Rectal smooth muscle tissue (tissue), 1 donor: Measurements from ENCODE around the gene CAMTA1.

Source experiments
- H3K27ac ChIP-seq: one replicate; pipeline ENCODE4 v1.7.0; 2013; ENCODE audit warnings: low read depth, low read length, inconsistent platforms
- H3K27me3 ChIP-seq: one replicate; pipeline ENCODE4 v1.7.0; 2013; ENCODE audit warnings: low read length; ENCODE audit not compliant: control insufficient read depth, insufficient read depth
- H3K36me3 ChIP-seq: one replicate; pipeline ENCODE4 v1.7.0; 2013; ENCODE audit warnings: low read length; ENCODE audit not compliant: control insufficient read depth, insufficient read depth
- H3K4me1 ChIP-seq: one replicate; pipeline ENCODE4 v1.7.0; 2013; ENCODE audit warnings: low read length; ENCODE audit not compliant: control insufficient read depth, insufficient read depth
- H3K4me3 ChIP-seq: one replicate; pipeline ENCODE4 v1.7.0; 2013; ENCODE audit warnings: low read length
- H3K9ac ChIP-seq: one replicate; pipeline ENCODE4 v1.7.0; 2013; ENCODE audit warnings: low read length

Gene CAMTA1

DNA sequence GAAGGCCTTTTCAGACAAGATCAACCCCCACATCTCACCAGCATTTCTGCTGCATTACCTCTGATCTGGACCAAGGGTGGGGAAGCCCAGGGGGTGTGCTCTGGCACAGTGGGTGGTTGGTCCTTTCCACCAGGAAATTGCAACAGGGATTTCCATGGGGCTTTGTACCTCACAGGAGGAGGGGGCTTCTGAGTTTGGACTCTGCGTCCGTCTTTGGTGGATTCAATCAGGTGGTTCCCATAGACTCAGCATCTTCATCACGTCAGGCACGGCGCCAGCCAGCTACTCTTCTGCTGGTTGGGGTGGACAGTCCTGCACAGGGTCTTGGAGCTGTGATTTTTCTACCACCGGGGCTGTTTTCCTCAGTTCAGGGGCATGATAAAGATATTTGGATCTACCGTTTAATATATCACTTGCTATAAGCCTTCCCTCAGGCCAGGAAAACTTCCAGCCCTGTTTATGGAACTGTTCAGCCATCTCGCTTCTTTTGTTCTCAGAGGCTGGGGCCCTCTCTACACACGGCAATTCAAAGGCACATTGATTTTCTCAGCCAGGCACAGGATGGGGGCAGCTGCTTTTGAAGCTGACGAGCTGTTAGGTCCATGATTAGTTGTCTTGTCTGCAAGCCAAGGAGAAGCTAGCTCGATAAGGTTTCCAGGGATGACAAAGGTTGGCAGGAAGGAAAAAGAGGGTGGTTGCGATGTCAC is 467.3 kb downstream of the CAMTA1 start:
- no peaks in the 10 kb centered on the region for H3K27me3 ChIP-seq
- H3K9ac ChIP-seq: no peak overlapping the region
- H3K4me1 ChIP-seq: no peaks in the 10 kb centered on the region
- no peaks in the 10 kb centered on the region for H3K36me3 ChIP-seq
- H3K27ac ChIP-seq: no peak overlapping the region
- H3K4me3 ChIP-seq: no peak overlapping the region

DNA sequence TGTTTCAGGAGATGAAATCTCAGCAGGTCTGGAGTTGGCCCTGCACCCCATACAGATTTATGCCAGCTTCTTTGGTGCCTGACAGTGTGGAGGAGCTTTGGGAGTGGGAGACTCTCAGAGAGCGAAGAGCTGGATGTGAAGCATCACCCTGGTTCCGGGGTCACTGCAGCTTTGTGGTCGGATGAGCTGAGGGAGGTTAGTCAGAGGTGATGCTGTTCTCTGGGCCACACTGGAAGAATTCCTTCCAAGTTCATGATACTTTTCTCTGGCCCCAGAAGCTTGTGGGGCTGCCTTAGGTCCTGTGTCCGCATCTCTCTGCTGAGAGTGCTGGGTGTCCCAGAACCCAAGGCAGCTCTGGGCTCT is 467.8 kb downstream of the CAMTA1 start:
- Histone ChIP-seq H3K4me1 (no peaks in the 10 kb centered on the region), H3K27me3 (no peaks in the 10 kb centered on the region), H3K27ac (no peak overlapping the region), H3K36me3 (no peaks in the 10 kb centered on the region), H3K4me3 (no peak overlapping the region), H3K9ac (no peak overlapping the region)

DNA sequence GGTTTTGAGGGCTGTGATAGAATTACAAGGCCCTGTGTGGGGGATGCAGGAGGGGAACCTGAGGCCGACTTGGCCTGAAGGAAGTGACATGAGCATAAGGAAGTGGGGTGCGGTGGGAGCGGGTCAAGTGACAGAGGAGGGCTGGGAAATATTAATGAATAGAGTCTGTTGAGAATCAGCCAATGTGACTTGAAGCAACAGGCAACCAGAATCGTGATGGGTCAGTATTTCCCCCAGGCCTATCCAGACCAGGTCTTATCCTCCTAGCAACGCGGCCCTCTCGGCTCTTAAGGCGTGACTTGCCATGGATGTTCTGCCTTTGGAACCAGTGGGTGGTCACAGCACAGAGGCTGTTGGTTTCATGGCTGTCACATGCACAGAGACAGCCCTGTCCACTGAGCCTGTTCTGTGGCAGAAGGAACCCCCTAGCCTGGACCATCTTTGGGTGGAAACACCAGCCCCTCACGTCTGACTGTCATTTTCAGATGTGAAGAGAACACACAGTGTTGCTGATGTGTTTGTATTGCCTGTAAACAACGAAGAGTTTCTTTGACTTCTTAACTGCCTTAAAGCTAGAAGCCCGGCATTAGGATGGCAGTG is 468.8 kb downstream of the CAMTA1 start:
- Histone ChIP-seq H3K27ac (no peak overlapping the region), H3K4me3 (no peak overlapping the region), H3K27me3 (no peaks in the 10 kb centered on the region), H3K9ac (no peak overlapping the region), H3K4me1 (no peaks in the 10 kb centered on the region), H3K36me3 (no peaks in the 10 kb centered on the region)

DNA sequence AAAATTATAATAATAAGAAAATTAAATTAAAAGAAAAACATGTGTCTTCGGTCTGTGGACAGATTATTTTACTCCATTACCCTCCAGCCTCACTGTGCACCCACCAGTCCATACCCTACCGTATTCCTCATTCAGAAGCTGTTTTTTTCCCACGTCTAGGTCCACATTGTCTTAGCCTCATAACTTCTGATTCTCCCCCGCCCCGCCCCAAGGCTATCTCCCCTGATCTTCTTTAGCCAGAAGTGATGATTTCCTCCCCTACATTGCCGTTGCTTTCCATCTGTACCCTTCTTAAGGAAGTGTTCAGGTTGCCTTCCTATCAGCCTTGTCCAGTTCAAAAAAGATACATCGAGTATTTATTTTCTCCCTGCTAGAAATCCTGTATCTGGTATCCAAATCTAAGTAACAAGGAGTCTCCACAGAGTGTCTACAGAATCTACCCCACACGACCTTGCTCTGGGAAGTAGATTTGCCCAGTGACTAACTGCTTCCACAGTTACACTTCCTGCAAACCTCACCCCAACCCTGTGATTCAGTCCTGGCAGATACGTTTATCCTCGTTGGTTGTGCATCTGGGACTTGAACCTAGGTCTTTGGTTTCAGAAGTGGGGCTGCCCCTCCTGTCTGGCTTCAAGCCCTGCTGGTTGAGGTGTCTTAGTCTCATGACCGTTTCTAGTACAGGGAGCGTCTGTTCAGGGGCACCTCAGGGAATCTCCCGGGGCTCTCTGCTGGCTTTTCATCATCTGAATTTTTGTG is 470.2 kb downstream of the CAMTA1 start:
- Histone ChIP-seq H3K4me3 (no peak overlapping the region), H3K27ac (no peak overlapping the region), H3K4me1 (no peaks in the 10 kb centered on the region), H3K9ac (no peak overlapping the region), H3K27me3 (no peaks in the 10 kb centered on the region), H3K36me3 (no peaks in the 10 kb centered on the region)

DNA sequence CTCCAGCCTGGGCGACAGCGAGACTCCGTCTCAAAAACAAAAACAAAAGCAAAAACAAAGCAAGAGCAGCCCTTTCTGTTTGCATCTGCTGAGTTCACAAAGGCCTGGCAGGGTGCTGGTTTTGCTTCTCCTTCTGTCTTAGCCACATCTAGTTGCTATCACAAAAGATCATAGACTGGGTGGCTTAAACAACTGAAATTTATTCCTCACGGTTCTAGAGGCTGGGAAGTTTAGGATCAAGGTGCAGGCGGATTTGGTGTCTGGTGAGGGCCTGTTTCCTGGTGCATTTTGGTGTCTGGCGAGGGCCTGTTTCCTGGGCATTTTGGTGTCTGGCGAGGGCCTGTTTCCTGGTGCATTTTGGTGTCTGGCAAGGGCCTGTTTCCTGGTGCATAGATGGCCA is 471.3 kb downstream of the CAMTA1 start:
- H3K27ac ChIP-seq: no peak overlapping the region
- H3K4me3 ChIP-seq: no peak overlapping the region
- no peaks in the 10 kb centered on the region for H3K27me3 ChIP-seq
- H3K9ac ChIP-seq: no peak overlapping the region
- H3K36me3 ChIP-seq: no peaks in the 10 kb centered on the region
- no peaks in the 10 kb centered on the region for H3K4me1 ChIP-seq

DNA sequence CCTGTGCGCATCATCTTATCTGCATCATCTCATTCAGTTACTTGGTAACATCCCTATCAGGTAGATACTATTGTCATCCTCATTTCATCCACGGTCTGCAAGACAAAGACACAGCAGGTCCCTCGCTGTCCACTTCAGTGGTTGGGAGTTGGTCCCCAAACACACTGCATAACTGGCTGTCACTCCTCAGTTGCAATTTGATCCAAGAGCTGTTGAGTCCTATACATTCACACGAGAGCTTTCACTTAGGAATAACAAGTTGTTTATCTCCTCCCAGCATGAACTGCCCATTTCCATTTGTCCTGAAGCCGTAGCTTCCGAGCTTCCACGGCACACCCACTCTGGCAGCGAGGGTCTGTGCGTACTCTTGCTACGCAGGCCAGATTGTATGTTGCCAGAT is 472.0 kb downstream of the CAMTA1 start:
- Histone ChIP-seq H3K4me3 (no peak overlapping the region), H3K4me1 (no peaks in the 10 kb centered on the region), H3K9ac (no peak overlapping the region)

DNA sequence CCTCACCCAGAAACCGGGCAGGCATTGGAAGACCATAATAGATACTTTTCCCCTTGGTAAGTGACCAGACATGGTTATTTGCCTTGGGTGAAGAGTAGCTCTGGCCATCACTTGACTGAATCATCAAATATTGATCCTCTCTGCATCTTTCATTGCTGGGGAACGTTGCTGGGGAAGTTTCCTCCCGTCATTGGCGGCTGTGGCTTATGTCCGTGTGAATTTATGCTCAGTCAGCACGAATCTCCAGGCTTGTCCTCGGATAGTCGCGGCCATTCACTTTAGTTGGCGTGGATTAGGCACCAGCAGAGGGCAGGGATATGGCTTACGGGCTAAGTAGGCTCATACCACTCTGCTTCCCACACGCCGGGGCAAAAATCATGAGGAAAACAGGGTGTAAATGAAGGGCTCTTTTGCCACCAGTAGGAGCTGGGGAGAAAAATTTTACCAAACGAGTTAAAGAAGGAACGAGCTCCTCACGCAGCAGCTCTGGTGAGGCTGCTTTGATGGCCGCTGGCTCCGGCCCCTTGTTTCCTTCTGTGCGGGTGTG is 473.4 kb downstream of the CAMTA1 start:
- no peak overlapping the region for H3K27ac ChIP-seq
- no peak overlapping the region for H3K4me3 ChIP-seq
- H3K9ac ChIP-seq: no peak overlapping the region
- no peaks in the 10 kb centered on the region for H3K36me3 ChIP-seq
- H3K4me1 ChIP-seq: peaks cover 2% of the 10 kb centered on the region
- H3K27me3 ChIP-seq: no peaks in the 10 kb centered on the region

More for the DNA sequence above, 472.0 kb downstream of the CAMTA1 start:
- H3K27ac ChIP-seq: no peak overlapping the region
- no peaks in the 10 kb centered on the region for H3K36me3 ChIP-seq
- no peaks in the 10 kb centered on the region for H3K27me3 ChIP-seq

DNA sequence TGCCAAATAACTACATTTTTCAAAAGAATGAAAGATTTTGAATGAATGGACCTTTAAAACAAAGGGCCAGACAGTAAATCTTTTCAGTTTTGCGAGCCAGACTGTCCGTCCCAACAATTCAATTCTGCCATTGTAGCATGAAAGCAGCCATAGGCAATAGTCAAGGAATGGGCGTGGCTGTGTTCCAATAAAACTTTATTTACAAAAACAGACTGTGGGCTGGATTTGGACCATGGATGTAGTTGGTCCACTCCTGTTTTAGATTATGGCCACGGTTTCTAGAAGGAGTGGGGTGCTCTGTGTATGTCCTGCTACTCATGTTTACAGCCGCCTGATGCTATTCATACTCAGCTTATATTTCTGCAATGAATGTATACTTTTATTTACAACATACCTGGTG is 474.7 kb downstream of the CAMTA1 start:
- Histone ChIP-seq H3K9ac (no peak overlapping the region), H3K36me3 (no peaks in the 10 kb centered on the region), H3K27me3 (no peaks in the 10 kb centered on the region), H3K4me3 (no peak overlapping the region), H3K4me1 (peaks cover 3% of the 10 kb centered on the region), H3K27ac (no peak overlapping the region)

DNA sequence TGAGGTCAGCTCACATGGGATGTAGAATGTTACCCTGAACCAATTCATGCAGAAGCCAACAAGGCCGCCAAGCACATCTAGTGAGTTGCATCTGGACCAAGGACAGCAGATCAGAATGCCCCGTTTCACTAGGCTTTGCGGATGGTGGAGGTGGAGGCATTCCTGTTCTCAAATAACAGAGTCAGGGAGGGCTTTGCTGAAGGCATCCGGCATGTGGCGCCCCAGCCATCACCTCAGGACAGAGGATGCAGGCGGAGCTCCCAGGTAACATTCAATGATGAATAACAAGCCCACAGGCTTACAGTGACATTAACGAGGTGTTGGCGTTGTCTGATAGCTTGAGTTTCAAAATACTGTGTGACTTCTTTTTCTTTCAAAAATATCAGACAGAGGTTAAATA is 476.2 kb downstream of the CAMTA1 start:
- Histone ChIP-seq H3K27me3 (no peaks in the 10 kb centered on the region), H3K36me3 (no peaks in the 10 kb centered on the region), H3K4me1 (peaks cover 3% of the 10 kb centered on the region), H3K9ac (no peak overlapping the region), H3K4me3 (no peak overlapping the region), H3K27ac (no peak overlapping the region)

DNA sequence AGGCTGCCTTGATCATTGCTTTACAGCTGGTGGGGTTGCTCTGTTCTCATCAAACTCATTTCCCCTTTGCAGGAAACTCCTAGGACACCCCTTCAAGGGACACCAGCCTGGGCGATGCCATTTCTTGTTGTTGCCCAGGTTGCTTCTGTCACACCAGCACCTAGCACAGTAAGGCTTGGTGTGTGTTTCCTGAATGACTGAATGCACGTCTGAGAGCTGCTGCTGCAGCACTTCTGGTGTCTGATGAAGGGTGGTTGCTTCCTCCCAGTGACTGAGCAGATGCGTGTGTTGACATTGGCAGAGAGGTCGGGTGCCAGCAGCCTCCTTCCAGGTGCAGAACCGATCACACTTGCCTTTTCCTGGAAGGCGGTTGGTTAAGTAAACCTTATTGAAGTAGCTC is 477.4 kb downstream of the CAMTA1 start:
- Histone ChIP-seq H3K4me3 (no peak overlapping the region), H3K27me3 (no peaks in the 10 kb centered on the region), H3K9ac (no peak overlapping the region), H3K4me1 (peaks cover 3% of the 10 kb centered on the region), H3K27ac (no peak overlapping the region), H3K36me3 (no peaks in the 10 kb centered on the region)

DNA sequence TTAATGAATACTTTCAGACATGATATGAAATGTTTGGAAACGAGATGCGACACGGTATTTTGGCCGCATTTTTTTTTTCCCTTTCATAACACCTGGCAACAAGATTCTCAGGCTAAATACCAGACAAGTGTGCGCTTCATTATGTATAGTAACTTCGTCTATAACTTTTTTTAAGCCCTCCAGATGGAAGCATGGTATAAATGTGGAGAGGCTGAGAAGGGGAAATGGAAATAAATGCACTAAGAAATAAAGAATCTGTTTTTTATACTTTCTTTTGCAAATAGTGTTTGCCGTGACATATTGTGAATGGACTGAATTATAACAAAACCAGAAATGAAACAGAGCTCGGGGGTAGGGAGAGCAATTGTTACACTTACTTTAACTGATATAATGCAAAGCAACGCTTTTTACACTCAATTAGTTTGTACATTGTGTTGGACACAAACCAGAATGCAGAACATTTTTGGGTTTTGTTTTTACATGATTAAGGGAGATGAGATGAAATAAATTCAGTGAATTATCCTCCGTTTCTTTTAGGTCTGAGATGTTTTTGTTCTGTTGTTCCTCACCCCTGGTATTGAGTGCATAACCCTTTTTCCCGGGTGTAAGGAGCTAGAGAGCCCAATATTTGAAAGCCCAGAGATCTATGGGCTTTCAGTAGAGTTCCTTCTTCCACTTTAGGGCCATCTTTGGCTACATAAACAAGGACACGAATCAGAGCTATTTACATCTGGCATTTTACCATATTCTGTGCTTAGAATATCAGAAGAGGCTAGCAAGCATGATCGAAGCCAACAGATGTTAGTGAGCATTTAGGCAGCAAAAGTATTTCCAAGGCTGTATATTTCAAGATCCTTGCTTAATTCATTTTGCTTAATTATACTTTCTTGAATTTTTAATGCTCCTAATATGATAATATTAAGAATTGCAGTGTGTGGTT is 478.0 kb downstream of the CAMTA1 start:
- H3K27ac ChIP-seq: no peak overlapping the region
- peaks cover 3% of the 10 kb centered on the region for H3K4me1 ChIP-seq
- no peaks in the 10 kb centered on the region for H3K27me3 ChIP-seq
- H3K36me3 ChIP-seq: no peaks in the 10 kb centered on the region
- no peak overlapping the region for H3K4me3 ChIP-seq
- no peak overlapping the region for H3K9ac ChIP-seq

DNA sequence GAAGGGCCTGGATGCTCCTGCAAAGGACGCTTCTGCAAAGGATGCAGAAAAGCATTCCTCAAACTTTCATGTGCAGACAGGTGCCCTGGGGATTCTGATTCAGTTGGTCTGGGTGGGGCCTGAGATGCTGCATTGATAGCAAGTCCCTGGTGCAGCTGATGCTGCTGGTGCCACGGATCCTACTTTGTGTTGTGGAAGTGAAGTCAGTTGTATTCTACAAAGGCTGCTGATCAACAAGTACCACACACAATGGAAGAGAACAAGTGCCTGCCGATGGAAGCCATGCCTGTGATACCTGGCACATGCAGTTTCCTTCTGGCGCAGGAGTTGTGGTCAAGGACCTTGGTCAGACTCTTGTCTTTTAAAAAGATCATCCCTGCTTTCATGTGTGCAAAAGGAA is 478.8 kb downstream of the CAMTA1 start:
- Histone ChIP-seq H3K36me3 (no peaks in the 10 kb centered on the region), H3K27me3 (no peaks in the 10 kb centered on the region), H3K9ac (no peak overlapping the region), H3K4me3 (no peak overlapping the region), H3K4me1 (peaks cover 3% of the 10 kb centered on the region), H3K27ac (no peak overlapping the region)
